GM11168 (cell line): ENCODE data around the gene FILIP1.

ENCODE experiments used
- in situ Hi-C: fragments of 300-500 bp; cut with MboI; formaldehyde crosslinking; loops from one replicate; pipeline ENCODE4 v1.12.0; 2022; ENCODE audit warnings: low sequenced_read_pairs; ENCODE audit not compliant: unreplicated experiment

The FILIP1 gene

DNA sequence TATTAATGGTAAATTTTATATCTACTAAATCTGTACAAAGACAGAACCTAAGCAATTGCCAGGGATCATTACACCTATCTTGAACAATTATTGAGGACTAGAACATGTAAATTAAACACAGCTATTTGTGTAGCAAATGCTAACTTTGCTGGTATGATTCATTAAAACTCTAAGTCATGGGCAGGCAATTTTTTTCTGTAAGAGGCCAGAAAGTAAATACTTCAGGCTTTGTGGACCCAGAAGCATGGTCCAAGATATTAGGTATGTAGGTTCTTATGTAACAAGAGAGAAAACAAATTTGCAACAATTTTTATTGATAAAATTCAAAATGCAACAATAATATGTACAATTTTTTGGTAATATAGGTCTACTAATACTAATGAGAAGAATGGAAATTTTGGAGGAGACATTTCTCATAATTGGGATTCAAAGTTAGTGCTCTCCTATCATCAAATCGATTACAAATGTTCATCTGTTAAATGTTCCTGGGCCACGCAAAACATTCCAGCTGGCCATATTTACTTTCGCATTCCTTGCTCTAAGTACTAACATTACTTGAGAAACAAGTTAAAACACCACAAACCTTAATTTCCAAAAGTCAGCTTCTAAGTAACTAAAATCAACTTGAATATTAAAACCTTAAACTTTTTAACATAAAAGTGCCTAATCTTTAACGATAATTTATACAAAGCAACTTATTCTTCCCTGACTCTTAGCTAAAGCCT lies 213.3 kb downstream of the FILIP1 start:
- in situ Hi-C loops: no loop called here

GRCh38 chr6:75279418-75279817 lies 214.2 kb downstream of the FILIP1 start:
- in situ Hi-C loops: no loop called here

DNA sequence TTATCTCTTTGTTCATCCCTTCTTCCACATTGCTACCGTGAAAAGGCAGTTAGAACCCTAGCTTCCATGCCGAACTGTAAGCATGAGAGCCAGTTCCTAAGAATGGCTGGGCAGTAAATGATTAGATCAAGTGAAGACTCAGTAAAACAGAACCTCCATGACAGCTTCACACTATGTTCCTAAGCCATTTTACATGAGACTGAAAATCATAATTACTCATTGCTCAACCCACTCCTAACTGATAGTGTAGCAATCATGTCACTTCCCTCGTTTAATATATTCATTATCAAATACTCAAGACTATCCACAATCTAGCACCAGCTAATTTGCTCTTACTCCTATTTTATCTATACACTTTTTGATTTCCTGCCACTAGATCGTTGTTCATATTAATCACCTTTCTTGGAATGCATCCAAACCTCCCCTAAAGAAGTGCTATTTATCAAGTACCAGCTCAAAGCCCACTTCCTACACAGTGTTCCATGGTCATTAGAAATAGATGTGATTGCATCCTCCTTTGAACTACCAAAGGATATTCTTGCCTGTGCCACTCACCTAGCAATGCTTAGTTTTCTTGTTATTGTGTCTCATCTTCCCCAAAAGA lies 215.0 kb downstream of the FILIP1 start:
- in situ Hi-C loops: no loop called here

DNA sequence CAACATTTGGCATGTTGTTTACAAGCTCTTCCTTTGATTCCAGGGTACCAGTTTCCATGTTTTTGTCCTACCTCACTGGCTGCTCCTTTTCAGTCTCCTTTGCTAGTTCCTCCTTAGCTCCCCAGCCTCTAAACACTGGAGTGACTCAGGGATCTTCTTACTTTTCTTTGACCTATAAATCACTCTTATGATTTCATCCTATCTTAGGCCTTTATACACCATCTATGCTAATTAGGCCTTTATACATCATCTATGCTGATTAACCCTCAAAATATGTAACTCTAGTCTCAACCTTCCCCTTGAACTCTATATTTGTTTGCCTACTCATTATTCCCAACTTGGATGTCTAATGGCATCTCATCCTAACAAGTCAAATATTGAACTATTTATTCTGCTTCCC lies 218.5 kb downstream of the FILIP1 start:
- in situ Hi-C loops: no loop called here

DNA sequence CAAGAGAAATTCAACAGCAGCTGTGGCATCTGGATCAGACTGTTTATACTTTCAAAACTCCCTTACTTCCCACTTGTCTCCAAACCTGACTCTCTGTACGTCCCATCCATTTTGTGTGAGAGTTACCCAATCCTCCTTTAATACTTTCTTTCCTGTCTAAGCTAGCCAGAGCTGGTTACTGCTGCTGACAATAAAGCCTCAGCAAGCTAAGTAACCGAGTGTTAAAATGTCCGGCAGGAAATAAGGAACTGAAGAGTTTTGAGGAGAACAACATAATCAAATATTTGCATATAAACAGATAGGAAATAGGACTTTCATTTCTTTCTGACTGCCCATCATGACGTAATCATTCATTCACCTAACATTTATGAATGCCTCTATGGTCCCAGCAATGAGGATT lies 220.6 kb downstream of the FILIP1 start:
- in situ Hi-C loops: no loop called here

- in situ Hi-C loops: no loop called here
Measured at GRCh38 chr6:75272145-75272840, 221.3 kb downstream of the FILIP1 start.

GRCh38 chr6:75268988-75269354 lies 224.6 kb downstream of the FILIP1 start:
- in situ Hi-C loops: no loop called here

DNA sequence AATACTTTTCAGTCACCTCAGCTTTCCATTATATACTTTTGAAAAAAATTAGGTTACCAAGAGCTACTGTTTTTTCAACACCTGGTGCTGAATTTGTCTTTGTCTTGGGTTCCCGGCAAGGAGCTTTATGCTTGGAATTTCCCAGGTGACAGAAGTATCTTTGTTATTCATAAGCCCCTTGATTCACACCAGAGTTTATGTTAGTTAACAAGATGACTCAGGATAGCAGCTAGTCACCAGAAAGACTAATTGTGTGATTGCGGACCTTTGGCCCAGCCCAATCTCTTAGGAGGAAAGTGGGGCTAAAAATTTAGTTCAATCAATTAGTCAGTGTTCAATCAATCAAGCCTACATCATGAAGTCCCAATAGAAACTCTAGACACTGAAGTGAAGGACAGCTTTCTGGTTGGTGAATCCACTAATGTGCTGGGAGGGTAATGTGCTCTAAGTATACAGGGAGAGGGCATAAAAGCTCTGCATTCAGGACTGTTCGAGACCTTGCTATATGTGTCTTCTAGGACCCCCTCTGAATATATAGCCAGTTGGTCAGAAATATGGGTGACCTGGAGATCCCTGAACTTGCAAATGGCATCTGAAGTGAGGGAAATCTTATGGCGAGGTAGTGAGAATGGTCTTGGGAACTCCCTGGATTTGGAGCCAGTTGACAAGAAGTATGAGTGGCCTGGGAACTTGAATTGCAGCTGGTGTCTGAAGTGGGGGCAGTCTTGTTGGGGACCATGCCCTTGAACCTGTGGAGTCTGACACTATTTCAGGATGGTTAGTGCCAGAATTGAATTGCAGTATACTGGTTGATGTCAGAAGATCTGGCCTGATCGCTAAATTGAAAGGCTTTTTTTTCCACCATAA lies 225.2 kb downstream of the FILIP1 start:
- in situ Hi-C loops: no loop called here

DNA sequence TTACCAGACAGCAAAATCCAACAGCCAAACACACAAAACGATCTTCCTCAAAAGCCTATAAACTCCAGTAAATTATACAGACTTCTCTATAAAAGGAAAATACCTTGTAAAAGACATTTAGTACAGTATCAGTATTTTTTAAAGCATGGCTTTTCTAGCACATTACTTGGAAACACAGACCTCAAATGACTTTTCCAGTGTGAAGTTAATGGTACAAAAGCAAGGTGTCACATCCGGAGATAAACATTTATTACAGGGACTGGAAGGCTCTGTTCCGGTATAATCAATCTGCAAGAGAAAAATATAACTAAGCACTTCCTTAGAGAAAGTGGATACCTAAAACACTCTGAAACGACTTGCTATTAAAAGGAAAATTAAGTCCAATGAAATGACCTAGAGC lies 226.1 kb downstream of the FILIP1 start:
- in situ Hi-C loops: no loop called here

- in situ Hi-C loops: no loop called here
Measured at GRCh38 chr6:75266716-75267291, 226.8 kb downstream of the FILIP1 start.

DNA sequence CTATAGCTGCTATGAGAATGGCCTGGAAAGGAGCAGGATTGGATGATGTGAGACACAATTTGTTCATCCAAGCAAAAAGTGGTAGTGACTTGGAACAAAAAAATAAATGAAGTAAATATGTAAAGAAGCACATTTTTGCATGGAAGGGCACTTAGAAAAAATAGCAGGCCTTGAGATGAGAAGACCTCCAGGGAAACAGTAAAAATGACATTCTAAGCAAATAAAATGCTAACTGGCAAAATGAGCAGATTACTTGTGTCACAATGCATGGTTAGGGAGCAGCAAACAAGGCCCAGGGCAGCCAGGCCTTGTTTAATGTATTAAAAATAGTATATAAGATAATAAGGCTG lies 230.2 kb downstream of the FILIP1 start:
- in situ Hi-C loops: no loop called here

- in situ Hi-C loops: no loop called here
Measured at GRCh38 chr6:75262716-75263400, 230.7 kb downstream of the FILIP1 start.

DNA sequence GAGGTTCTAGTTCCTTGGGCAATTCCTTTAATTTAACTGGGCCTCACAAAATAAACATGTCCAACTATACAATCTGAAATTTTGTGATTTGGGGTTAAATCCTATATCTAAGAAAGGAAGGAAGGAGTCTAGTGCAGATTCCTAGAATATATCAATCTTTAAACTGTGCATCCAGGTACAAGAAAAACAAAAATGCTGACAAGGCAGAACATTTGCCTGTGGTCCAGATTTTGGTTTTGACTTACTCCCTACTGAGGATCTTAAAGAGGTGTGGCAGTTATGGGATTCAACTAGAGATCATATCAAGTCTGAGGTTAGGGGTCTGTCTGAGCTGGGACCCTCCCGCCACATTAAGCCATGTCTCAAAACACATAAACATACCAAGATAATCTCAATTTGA lies 232.3 kb downstream of the FILIP1 start:
- in situ Hi-C loops: no loop called here

DNA sequence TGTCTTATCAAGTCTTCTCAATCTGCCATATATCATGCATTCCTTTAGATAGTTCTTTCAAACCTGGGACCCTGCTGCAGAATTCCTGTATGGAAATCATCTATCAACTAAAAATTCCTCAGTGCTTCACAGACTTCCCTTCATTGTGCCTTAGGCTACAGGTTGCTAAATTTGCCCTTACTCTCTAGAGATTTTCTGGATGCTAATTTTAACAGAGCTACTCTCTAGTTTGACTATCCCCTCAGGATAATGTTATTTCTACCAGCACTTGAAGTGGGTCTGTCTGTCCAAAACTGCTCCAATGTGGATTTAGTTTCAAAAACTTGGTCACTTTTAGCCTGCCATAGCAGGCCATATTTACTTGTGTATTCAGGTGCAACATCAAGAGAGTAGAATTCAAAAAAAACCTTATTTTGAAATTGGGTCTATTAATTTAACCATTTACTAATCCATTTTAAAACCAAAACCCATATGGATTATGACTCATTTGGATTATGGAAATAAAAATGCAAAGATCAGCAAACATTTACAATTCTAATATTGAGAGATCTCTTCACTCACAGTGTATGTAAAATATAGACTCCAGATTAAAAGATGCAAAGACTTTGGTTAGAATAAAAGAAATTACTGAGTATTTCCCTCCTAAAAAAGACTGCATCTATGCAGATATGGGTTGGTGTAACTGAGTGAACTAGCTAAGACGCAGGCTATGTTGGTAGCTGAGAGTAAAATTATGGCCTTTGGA lies 236.1 kb downstream of the FILIP1 start:
- in situ Hi-C loops: no loop called here

DNA sequence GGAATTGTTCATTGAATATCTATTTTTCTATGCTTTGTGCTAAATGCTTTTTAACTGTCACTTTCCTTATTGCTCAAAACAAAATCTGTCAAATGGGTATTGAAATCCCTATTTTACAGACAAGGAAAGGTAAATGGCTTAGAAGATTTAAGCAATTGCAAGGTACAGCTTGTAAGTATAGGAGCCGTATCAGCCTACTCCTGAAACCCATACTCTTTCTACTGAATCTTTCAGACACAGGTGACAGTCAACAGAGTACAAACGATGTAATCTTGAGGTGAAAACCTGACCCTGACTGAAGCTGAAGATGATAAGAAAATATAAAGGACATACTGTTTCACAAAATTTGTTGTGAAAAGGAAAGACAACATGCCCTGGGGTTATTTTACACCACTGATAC lies 243.0 kb downstream of the FILIP1 start:
- in situ Hi-C loops: no loop called here

DNA sequence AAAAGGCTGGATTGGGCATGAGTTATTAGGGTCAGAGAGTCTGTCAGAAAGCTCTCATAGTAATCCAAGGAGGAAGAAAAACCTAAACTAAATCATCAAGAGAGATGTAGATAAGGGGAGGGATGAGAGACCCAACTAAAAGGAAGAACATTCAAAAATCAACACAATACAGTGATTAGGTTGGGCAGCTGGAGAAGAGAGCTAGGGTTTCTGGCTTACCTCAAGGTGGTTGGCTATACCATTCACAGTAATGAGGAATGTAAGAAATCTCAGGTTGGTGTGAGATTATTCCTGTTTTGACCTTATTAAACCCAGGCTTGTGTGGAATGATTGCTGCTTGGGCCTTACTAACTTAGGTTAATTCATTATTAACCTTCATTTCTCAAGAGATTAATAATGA lies 243.8 kb downstream of the FILIP1 start:
- in situ Hi-C loops: loop anchor here (25.0 kb wide), 1 partner anchor 1513 kb away; no protein-coding TSS in a partner anchor

DNA sequence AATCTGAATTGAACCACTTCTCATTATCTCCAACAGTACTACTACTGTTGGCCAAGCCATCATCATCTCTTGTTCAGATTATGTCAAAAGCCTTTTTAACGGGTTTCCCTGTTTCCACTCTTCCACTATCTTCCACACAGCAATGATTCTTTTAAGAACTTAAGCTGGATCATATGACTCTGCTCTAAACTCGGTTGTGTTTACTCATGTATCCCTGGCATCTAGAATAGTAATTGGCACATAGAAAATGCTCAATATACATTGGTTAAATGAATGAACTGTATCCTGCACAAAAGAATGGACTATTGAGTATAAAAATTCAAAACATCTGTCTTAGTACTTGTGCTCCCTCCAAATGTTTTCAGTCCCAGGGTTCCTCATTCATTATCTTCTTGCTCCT lies 247.2 kb downstream of the FILIP1 start:
- in situ Hi-C loops: loop anchor here (25.0 kb wide), 1 partner anchor 1509 kb away; no protein-coding TSS in a partner anchor

- in situ Hi-C loops: loop anchor here (25.0 kb wide), 1 partner anchor 1507 kb away; no protein-coding TSS in a partner anchor
Measured at GRCh38 chr6:75244063-75244584, 249.5 kb downstream of the FILIP1 start.
